ENCODE measurements around the gene TUBB2A.
A peak's percentile ranks its signal among the peaks of the same experiment; 100 is the strongest.
"Not testable (repeated sequence)": the region's sequence is repeated elsewhere in the genome, so short reads cannot be mapped to it uniquely, and the experiment has no call there.

The TUBB2A gene

DNA sequence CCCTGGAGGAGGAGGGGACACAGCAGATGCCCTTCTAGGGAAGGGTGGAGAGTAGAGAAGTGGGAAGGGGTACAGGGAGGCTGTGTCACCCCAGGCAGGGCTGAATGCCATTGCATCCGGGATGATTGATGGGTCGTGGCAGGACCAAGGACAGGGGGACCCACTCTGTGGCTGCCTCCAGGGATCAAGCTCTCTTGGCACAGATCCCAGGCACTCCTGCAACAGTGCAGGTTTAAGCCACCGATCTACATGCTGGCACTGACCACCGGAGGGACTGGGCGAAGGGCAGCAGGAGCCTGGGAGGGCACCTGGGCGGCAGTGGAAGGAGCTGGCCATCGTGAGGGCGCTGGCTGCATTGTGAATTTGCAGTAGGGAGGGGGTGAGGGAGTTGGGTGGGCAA lies 22.6 kb upstream of the TUBB2A start:
- not testable (repeated sequence) for DNase-seq

DNA sequence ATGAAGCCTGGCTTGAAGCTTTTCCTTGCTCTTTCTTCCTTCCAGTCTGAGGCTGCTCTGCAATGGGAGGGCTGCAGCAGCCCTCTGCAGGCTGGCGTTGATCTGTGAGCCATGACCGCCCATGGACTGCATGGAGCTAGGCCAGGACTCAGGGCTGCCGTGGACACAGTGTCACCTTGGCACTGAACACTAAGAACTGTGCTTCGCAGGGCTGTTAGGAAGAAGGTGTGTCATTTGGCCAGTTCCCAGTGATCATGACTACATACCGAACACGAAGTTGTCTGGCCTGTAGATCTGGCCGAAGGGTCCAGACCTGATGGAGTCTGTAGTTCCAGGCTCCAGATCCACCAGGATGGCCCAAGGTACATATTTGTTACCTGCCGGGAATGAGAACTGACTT lies 21.3 kb upstream of the TUBB2A start:
- not testable (repeated sequence) for DNase-seq

DNA sequence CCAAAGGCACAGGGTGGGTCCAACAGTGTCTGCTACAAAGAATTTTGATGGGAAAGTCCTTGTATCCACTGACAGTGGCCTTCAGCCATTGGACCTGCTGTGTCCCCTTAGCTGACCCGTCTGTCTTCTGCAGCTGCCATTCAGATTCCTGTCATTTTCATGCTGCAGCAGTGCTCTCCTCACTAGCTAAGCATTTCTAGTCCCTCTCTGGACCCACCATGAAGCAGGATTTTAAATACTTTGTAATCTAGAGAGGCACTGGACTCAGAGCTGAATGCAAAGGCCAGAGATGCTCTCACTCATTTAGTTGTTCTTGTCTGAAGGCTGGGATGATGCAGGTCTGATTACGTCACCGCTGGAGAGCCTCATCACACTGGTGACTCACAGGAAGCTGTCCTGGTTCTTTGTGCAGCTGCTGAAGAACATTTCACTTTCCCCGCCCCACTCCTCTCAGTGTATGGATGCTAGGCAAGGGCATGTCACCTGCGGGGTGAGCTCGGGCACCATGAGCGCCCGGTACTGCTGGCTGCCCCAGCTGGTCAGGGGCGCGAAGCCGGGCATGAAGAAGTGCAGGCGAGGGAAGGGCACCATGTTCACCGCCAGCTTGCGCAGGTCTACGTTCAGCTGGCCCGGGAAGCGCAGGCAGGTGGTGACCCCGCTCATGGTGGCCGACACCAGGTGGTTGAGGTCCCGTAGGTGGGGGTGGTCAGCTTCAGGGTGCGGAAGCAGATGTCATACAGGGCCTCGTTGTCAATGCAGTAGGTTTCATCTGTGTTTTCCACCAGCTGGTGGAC lies 19.4 kb upstream of the TUBB2A start:
- peak; percentile 83 for DNase-seq

DNA sequence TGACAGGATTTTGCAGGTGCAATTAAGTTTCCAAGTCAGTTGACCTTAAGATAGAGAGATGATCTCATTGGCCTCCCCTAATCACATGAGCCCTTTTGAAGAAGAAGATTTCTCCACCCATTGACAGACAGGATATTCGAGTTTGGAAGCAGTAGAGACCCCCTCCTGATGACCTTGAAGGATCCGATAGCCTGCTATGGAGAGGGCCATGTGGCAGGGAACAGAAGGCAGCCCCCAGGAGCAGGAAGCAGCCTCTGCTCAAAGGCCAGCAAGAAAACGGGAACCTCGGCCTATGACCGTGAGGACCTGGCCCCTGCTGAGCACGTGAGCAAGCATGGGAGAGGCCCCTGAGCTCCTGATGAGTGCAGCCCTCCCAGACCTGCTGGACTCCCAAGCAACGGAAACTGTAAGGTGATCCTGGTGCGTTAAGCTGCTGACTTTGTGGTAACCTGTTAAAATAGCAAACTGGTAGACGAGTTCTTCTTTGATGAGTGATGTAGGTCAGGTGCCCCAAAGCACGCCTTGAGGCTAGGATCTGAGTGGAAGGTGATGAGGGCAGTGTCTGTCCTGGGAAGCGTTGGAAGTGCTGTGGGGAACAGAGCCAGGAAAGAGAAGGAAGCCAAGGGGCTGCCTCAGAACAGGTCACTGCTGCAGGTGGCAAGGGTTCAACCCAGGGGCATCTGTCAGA lies 18.5 kb upstream of the TUBB2A start:
- no peak for DNase-seq

DNA sequence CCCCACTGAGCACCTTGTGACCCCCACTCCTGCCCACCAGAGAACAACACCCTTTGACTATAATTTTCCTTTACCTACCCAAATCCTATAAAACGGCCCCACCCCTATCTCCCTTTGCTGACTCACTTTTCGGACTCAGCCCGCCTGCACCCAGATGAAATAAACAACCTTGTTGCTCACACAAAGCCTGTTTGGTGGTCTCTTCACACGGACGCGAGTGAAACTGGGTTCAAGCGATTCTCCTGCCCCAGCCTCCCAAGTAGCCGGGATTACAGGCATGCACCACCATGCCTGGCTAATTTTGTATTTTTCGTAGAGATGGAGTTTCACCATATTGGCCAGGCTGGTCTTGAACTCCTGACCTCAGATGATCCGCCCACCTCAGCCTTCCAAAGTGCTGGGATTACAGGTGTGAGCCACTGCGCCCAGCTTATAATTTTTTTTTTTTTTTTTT lies 16.3 kb upstream of the TUBB2A start:
- not testable (repeated sequence) for DNase-seq

DNA sequence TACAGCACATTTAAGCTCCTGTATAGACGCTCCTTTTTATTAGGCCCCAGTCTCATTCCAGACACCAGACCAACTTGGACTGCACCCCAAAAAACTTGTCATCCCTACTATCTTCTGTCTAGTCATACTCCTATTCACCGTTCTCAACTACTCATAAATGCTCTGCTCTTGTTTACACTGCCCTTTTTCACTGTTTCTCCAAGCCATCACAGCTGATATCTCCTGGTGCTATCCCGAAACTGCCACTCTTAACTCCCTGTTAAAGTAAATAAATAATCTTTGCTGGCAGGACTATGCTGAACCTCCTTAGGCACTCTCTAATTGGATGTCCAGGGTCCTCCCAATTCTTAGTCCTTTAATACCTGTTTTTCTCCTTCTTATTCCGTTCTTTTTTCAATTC lies 15.4 kb upstream of the TUBB2A start:
- DNase-seq, result not testable (repeated sequence)

DNA sequence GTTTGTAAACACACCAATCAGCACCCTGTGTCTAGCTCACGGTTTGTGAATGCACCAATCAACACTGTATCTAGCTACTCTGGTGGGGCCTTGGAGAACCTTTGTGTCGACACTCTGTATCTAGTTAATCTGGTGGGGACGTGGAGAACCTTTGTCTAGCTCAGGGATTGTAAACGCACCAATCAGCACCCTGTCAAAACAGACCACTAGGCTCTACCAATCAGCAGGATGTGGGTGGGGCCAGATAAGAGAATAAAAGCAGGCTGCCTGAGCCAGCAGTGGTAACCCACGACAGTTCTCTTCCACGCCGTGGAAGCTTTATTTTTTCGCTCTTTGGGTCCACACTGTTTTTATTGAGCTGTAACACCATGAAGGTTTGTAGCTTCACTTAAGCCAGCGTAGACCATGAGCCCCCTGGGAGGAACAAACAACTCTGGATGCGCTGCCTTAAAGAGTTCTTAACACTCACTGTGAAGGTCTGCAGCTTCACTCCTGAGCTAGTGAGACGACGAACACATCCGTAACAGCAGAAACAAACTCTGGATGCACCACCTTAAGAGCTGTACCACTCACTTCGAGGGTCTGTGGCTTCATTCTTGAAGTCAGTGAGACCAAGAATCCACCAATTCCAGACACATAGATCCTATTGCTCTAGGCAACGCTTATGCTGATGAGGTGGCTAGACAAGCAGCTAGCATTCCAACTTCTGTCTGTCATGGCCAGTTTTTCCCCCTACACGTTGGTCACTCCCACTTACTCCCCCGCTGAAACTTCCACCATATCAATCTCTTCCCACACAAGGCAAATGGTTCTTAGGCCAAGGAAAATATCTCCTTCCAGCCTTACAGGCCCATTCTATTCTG lies 14.2 kb upstream of the TUBB2A start:
- not testable (repeated sequence) for DNase-seq

DNA sequence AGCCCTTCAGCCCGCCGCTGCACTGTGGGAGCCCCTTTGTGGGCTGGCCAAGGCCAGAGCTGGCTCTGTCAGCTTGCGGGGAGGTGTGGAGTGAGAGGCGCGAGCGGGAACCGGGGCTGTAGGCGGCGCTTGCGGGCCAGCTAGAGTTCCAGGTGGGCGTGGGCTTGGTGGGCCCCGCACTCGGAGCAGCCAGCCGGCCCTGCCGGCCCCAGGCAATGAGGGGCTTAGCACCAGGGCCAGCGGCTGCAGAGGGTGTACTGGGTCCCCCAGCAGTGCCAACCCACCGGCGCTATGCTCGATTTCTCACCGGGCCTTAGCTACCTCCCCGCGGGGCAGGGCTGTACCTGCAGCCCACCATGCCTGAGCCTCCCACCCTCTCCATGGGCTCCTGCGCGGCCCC lies 13.3 kb upstream of the TUBB2A start:
- DNase-seq, result not testable (repeated sequence)

DNA sequence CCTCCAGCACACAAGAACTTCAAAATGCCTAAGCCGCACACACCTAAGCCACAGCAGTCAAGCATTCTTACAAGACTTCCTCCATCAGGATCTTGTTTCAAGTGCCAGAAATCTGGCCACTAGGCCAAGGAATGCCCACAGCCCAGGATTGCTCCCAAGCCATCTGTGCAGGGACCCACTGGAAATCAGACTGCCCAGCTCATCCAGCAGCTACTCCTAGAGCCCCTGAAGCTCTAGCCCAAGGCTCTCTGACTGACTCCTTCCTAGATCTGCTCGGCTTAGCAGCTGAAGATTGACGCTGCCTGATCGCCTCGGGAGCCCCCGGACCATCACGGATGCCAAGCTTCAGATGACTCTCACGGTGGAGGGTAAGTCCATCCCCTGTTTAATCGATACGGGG lies 10.7 kb upstream of the TUBB2A start:
- DNase-seq, result not testable (repeated sequence)

DNA sequence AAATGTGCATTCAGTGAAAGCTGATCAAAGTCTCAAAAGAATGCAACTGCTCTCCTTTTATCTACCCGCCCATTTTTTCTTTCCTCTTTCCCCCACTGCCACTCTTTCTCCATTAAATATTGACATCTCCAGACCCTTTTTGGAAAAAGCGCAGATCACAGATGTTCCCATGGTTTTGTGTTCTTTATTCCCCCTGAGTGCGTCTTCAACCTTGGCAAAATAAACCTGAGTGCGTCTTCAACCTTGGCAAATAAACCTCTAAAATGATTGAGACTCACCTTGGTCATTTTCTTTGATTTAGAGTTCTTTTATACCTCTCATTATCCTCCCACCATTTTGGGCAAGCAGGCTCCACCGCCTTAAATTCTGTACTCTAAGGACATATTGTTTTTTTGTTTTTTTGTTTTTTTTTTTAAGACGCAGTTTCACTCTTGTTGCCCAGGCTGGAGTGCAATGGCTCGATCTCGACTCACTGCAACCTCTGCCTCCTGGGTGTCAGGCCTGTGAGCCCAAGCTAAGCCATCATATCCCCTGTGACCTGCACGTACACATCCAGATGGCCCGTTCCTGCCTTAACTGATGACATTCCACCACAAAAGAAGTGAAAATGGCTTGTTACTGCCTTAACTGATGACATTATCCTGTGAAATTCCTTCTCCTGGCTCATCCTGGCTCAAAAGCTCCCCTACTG lies 9.3 kb upstream of the TUBB2A start:
- DNase-seq, result not testable (repeated sequence)

DNA sequence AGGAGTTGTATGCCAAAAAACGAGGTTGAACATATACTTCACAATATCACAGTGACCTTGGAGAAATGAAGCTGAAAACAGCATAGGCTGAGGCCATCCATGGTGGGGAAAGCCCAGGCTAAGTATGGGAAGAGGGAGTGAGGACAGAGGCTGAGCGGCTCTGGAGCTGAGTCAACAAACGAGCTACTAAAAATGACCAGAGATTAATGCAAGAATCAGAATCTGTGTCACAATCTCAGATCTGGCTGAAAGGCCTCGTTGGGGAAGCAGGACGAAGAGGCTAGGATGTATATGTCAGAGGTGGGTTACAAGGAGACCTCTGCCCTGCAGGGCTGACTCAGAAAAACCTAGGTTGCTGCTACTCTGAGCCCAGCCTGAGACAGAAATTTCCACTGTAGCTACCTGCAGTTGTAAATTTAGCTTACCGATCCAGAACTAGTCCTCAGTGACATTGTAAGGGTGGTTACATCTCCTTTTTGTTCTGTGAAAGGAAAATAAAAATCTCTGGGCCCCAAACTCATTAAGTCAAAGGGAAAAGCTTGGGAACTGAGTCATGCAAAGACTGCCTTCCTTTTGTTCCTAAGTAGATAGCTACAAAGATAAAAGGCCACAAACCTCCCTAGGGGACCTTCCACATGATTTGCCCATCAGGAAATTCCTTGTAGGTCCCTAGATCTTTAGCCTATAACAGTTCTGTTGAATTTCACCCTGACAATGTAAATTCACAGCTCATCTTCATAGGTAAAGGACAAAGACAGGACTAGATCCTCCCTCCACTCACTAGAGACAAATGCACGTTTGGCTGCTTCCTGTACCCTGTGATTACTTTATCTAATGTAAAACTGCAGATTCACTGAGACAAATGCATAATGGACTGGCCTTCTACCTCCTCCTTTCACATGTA lies 8.5 kb upstream of the TUBB2A start:
- DNase-seq, result peak; percentile 35

DNA sequence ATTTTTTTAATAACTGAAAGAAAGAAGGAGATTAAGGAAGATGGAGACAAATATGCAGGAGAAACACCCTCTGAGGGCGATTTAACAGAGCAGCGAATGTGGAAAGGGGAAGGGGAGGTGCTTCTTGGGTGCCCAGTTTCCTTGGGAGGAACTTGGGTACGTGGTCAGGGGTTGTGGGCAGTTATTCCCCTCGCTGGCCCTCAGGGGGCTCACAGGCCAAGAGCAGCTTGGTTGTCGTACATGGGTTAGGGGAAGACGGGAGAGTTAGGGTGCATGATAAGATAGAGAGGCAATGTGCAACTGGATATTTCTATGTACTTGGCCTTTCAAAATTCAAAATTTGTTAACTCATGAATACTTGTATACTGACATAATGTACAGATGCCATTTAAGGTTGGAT lies 7.0 kb upstream of the TUBB2A start:
- DNase-seq, result no peak

DNA sequence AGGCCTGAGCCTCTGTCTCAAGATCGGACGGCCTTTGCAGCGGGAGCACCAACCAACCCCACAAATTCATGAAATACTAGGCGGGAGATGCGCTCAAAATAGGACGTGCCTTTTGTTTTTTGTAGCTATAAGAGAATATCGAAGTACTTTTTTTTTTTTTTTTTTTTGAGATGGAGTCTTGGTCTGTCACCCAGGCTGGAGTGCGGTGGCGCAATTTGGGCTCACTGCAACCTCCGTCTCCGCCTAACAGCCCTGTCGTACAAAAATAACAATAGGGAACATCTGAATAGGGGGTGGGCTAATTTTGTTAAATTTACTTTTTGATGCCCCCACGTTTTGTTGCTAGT lies 5.9 kb upstream of the TUBB2A start:
- no peak for DNase-seq

DNA sequence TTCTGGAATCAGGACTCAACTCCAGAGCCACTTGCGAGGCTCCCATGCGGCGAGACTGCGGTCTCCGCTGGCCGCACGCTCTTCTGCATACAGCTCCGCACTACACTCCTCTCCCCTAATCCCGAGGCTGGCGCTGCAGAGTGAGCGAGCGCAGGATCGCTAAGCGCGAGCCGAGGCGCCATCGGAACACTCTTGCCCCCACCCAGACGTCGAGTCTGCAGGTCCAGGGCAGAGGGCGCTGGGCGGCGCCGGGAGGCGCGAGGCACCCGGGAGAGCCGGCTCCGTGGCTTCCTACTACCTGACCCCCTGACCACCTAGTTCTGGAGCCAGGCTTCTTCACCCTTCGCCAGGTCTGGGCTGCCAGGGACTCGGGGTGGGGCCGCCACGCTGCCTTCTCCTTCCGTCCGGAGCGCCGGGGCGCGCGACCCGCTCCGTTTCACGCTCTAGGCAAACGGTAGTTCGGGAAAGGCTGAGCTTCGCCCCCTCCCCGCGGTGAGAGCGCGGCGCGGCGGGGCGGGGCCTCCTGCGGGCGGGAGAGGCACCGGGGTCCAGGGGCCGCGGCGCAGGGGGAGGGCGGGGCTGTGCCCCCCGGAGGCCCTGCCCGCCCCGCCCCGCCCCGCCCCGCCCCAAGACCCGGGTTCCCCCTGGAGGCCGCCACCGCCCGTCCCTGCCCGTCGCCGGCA lies 5.4 kb upstream of the TUBB2A start:
- peak; percentile 80 for DNase-seq

DNA sequence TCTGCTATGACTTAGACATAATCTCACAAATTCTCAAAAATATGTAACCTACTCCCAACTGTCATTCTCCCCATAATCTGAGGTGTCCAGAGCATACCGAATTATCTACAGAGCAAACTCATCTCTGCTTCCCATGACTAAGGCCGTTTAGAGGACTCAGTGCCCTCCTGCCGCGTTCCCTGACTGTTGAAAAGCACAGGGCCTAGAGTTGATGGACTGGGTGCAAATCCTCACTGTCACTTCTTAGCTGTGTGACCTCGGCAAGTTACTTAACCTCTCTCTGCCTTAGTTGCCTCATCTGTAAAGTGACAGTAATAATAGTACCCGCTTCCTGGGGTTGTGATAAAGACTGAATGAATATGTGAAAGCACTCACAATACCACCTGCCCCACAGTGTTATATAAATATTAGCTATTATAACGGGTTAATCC lies 4.7 kb upstream of the TUBB2A start:
- peak; percentile 28 for DNase-seq

DNA sequence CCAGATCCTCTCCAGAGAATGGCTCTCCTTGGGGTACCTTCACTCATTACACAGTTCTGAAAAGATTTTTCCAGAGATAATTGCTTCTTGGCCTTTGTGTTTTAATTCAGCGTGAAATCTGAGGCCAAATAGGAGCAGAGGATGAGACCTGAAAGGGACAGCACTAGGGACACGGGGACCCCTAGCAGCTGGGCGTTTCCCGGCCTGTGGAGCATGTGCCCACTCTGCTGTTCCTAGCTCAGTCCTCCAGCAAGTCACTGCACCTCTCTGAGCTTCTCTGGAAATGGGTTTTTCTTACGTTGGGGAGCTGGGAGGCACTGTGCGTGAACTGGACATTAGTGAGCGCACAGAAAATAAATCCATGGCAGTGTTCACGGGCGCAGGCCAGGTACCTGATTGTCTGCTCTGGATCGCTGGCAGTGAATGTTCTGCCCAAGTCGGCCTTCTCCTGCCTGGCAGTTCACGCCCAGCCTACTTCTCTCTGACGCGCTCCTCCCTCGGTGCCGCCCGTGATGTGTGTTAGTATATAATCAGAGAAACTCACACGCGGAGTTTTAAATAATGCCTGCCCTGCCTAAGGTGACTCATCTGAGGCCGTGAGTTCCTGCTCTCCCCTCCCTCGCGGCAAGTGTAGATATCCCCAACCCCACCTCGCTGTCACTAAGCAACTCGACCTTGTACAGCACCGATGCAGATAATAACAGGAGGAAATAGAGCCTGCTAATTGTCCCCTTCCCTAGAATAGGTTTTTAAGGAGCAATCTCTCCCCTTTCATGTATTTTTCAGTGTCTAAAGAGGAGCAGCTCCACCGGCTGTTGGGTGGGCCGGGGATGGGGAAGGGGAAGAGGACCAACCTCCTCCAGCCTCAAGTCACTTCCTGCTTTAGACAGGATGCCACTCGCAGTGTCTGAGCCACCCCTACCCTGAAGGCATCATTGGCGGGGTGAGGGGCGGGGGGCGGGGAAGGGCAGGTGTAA lies 2.7 kb upstream of the TUBB2A start:
- no peak for DNase-seq

DNA sequence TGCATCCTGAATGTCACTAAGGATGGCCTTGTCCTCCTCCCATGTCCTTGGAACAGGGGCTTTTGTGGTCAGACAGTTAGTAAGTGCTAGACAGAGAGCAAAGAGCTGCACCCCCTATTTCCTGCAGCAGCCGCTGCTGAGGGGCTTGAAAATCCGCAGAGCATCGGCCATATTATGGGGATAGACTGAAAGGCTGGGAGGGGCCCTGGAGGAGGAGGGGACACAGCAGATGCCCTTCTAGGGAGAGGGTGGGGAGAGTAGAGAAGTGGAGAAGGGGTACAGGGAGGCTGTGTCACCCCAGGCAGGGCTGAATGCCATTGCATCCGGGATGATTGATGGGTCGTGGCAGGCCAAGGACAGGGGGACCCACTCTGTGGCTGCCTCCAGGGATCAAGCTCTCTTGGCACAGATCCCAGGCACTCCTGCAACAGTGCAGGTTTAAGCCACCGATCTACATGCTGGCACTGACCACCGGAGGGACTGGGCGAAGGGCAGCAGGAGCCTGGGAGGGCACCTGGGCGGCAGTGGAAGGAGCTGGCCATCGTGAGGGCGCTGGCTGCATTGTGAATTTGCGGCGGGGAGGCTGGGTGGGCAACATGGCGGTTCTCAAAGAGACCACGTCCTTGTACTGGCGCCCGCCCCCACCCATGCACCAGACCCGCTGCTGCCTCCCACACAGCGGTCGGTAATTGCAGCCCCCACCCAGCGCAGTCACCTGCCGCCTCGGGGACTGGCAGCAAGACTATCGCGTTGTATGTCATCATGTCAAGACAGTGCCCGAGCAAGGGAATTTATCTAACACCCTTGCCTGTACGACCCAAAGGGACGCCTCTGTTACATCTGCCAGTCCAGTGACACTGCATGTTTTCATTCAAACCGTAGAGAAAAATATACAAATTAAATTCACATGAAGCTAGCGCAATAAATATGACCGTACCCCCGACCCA lies 887 bp downstream of the TUBB2A start:
- DNase-seq, result not testable (repeated sequence)

DNA sequence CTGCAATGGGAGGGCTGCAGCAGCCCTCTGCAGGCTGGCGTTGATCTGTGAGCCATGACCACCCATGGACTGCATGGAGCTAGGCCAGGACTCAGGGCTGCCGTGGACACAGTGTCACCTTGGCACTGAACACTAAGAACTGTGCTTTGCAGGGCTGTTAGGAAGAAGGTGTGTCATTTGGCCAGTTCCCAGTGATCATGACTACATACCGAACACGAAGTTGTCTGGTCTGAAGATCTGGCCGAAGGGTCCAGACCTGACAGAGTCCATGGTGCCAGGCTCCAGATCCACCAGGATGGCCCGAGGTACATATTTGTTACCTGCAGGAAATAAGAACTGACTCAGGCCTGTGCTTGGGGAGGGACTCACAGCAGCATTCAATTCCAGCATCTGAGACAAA lies 1.9 kb downstream of the TUBB2A start:
- not testable (repeated sequence) for DNase-seq

Data from fibroblast of skin of scalp (primary cell).